GM19467 (cell line): ENCODE results near the gene AVPI1.
"Not testable (repeated sequence)": the region's sequence is repeated elsewhere in the genome, so short reads cannot be mapped to it uniquely, and the experiment has no call there.

Source experiments
- ATAC-seq: cut with Tn5 transposase; IDR thresholded peaks from one replicate; pipeline ENCODE4 v1.9.1; 2021; ENCODE audit warnings: mild to moderate bottlenecking, moderate library complexity; ENCODE audit not compliant: unreplicated experiment

The AVPI1 gene

DNA sequence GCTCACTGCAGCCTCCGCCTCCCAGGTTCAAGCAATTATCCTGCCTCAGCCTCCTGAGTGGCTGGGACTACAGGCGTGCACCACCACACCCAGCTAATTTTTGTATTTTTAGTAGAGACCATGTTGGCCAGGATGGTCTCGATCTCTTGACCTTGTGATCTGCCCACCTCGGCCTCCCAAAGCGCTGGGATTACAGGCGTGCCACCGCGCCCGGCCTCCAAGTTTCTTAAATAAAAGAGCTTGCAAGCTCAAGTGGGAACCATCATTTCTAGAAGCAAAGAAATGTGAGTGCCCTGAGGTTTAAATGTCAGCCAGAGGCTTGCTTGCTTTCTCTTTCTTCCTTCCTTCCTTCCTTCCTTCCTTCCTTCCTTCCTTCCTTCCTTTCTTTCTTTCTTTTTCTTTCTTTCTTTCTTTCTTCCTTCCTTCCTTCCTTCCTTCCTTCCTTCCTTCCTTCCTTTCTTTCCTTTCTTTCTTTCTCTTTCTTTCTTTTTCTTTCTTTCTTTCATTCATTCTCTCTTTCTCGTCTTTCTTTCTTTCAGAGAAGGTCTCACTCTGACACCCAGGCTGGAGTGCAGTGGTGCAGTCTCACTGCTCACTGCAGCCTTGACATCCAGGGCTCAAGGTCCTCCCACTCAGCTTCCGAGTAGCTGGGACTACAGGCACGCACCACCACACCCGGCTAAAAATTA lies 44.4 kb downstream of the AVPI1 start:
- ATAC-seq, result not testable (repeated sequence)

DNA sequence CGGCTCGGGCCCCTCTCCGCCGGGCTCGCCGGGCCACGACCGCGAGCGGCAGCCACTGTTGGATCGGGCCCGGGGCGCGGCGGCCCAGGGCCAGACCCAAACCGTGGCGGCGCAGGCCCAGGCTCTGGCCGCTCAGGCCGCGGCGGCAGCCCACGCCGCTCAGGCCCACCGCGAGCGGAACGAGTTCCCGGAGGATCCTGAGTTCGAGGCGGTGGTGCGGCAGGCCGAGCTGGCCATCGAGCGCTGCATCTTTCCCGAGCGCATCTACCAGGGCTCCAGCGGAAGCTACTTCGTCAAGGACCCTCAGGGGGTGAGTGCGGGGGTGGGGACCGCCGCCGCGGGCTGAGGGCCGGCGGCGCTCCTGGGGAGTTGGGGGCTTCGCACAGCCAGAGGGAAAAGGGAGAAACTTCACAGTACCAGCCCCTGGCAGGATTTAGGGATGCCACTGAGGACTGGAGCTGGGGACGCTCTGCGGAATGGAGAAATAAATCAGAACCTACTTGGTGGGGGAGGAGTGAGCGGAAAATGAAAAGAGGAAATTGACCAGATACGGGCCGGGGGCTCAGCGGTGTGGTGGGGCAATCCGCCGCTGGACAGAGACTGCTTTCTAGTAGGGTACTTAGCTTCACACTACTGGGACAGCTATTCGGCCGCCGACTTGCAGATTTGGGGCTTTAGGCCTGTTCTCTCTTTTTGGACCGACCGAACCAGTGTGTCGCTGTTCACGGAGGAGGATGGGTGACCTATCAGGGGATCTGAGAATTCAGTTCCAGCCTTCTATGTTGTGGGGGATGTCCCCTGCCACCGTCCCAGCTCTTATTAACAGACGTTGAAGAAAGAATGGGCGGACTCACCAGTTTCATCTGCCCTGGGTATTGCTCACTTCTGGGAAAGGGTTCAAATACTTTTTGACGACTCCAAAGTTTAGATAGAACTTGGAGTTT lies 45.9 kb downstream of the AVPI1 start:
- no peak for ATAC-seq

DNA sequence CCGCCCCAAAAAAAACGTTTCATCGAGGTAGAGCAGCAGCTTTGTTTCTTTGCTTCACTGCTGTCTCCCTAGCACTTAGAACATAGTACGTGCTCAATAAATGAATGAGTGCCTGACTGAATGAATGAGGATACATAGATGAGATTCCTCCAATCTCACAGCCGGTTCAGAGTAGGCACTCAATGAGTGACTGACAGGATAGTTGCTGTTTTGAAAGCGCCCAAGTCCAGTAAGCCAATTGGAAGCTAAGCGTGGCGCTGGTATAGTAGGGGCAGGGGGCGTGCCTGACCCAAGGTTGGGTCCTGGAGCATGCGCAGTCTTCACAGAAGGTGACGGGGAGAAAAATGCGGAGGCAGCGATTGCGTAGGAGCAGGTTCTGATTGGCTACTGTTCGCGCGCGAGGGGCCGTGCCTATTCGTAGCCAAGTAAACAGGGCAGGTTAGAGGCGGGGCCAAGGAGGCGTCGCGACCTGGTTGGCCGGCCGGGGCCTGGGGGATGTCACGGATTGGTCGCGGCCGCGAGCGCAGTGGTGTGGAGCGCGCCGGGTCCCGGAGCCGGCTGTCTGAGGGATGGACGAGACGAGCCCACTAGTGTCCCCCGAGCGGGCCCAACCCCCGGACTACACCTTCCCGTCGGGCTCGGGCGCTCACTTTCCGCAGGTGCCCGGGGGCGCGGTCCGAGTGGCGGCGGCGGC lies 46.7 kb downstream of the AVPI1 start, which contains the start of gene PI4K2A:
Gene PI4K2A, plus strand, starts transcription at position 498 of the 694 bp plus-strand sequence. Its CDS starts 72 bp downstream, at position 570.
- peak; percentile 98 for ATAC-seq

DNA sequence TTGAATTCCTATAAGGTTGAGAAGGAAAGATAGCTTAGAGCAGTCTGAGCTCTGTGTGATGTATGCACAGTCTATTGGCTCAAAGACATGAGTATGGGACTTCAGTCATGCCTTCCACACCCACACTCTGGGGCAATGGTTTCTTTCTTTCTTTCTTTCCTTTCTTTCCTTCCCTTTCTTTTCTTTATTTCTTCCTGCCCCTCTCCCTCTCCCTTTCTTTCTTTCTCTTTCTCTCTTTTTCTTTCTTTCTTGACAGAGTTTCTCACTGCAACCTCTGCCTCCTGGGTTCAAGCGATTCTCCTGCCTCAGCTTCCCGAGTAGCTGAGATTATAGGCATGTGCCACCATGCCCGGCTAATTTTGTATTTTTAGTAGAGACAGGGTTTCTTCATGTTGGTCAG lies 48.0 kb downstream of the AVPI1 start:
- not testable (repeated sequence) for ATAC-seq

DNA sequence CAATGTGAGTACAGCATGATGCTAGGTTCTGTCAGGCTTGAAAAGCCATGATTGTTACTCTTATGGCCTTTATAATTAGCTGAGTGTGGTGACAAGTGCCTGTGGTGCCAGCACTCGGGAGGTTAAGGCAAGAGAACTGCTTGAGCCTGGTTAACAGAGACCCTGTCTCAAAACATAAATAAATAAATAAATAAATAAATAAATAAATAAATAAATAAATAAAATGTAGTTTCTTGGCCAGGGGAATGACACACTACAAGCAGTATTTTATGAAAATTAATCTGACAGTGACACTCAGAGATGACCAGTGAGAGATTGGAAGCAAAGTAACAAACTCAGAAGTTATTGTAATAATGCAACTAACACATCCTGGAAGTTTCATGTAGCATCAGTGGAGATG lies 51.5 kb downstream of the AVPI1 start:
- ATAC-seq, result no peak

DNA sequence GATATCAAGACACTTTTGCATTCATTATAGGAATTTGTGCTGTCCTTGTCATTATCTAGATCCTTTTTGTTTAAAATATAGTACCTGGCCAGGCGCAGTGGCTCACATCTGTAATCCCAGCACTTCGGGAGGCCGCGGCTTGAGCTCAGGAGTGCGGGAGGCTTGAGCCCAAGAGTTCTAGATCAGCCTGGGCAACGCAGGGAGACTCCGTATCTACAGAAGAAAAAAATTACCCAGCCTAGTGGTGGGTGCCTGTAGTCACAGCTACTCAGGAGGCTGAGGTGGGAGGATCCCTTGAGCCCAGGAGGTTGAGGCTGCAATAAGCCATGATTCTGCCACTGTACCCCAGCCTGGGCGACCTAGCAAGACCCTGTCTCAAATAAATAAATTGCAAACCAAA lies 53.1 kb downstream of the AVPI1 start:
- ATAC-seq, result no peak

DNA sequence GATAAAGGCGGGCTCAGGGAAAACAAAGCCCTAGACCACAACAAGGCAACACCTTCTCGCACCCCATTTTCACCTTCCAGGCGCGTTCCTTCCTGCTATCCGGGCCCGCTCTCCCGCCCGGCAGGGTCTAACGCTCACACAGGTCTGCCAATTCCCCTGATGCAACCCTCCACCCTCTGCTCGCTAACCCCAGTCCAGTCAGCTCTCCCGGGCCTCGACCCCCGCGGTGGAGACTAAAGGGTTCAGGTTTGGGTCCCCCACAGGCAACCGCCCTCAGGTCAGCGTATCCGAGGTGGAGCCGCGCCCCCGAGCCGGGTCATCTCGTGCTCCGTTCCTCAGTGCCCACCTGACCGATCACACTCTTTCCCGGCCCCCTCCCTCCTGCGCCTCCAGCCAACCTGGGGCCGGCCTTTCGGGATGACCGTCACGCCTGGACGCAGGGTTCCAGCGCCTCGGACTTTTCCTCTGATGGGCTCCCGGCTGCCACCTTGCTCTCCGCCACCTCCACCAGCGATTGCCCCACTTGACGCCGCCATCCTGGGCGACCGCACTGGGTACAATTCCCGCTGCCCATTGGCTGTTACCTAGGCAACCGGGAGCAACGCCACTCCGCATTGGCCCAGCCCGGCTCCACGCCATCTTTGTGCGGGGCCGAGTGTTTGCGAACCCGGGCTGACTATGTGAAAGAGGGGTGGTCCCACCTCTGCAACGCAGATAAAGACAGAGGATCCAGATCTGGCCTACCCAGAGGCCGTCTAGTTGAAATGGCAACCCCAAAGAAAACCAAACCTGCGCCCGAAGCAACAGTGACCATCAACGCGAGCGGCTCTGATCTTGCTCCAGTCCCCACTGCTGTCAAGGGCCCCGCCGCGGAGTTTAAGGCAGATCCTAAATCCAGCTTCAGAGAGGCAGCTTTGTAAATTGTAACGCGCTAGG lies 53.8 kb downstream of the AVPI1 start, which contains the start of gene MORN4:
Gene MORN4, minus strand, starts transcription at position 552 of the 936 bp plus-strand sequence. CDS start 13,847 bp downstream, outside the sequence.
- peak; percentile 98 for ATAC-seq

DNA sequence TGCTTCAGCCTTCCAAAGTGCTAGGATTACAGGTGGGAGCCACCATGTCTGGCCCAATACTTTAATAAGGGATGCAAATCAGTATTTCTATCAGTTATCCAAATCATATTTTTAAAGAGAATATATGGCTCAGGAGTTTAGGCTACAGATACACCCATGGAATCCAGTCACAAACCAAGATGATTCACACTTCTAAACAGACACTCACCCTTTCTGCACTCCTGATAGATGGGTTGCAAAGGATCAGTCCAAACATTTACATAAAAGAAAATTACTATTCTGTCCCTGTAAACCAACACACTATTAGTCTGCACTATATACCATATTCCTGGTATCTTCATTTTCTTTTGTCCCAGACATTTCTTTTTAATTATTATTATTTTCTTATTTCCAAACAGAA lies 55.9 kb downstream of the AVPI1 start:
- no peak for ATAC-seq

DNA sequence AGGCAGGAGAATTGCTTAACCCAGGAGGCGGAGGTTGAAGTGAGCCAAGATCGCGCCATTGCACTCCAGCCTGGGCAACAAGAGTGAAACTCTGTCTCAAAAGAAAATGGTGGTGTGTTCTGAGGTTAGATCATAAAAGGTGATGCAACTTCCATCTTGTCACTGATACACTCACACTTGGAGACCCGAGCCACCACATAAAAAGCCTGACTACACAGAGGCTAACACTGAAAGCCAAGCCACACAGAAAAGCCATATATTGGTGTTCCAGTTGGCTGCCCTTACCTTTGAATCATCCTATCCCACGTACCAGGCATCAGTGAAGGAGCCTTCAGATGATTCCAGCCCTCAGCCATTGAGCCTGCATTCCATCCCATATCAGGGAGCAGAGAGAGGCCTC lies 57.8 kb downstream of the AVPI1 start:
- ATAC-seq, result no peak

DNA sequence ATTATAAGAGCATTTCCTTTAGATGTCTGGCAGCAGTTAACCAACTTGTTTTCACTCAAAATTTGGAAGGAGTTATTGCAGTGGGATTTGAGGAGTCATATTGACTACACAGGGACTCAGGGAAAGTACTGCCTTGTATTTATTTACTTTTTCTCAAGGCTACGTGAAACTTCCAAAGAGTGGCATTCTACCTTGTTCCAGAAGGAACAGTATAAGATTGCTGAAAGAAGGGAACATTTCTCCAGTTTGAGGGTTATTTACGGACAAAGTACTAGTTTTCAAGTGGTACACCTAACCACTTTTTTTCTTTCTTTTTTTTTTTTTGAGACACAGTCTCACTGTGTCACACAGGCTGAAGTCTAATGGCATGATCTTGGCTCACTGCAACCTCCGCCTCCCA lies 58.8 kb downstream of the AVPI1 start:
- no peak for ATAC-seq

DNA sequence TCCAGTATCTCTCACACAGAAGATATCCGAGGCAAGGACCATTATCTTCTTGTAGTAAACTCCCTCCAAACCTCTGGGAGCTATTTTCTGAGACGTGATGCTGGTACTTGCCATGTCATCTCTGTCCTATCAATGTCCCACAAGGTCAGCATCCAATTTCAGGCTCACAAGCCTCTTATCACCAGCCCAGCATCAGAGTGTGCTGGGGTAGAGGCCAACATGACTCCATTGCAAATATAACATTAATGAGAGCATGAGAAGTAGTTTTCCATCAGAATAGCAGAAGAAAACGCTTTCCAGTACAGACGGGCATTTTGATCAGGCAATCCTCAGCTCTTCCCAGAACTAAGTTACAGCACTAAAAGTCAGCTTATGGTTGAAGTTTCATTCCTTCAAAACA lies 59.3 kb downstream of the AVPI1 start:
- ATAC-seq, result no peak
